ENCODE measurements around the gene SLC39A9. TPM values are rescaled to one million over a fixed set of nuclear protein-coding genes. Genes with fewer than 3 reads are reported as not detected.
A peak's percentile ranks its signal among the peaks of the same experiment; 100 is the strongest.

The SLC39A9 gene
- total and polyA plus RNA-seq, 2 donors (not counting 1 experiment from before 2014, with no cell fraction given), result 18.4 to 59.1 TPM

DNA sequence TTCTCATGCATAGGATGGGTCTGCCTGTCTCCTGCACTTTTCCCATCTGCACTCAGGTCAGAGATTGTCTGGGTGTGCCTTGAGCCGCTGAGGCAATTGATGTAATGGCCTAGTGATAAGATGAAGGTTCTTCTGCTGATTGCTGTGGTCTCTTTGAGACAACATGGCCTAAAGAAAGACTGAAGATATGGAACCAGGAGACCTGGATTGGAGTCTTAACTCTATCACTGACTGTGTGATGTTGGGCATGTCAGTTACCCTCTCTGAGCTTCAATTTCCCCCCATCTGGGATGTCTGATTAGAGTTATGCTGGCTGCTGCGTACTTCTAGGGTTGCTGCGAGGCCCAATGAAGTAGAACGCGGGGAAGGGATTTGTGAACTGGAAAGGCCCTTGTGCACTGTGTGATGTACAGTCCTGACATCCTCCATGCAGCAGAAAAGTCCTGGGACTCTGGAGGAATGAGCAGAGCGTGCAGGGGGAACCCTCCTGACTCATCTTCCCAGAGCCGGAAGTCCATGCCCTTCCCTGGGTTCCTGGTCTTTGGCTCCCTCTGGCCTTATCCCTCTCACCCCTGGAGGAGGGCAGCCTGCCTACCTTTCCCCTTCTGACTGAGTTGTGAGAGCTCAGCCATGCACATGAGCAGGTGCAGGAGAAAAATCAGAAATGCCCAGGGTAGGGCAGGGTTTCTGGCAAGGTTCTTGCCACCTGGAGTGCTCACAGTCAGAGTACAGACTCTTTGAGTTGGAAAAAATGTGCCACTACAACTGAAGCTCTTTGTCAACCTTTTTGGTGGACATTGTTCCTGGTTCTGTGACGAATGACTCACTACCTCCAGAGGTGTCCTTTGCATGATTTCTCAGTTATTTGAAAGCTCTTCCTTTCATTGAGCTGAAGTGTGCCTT is 107.1 kb downstream of the SLC39A9 start:
- Histone ChIP-seq H3K9me3 (ENCODE audit: control extremely low read depth in 1 of 3, control insufficient read depth in 2 of 3, insufficient read depth in 1 of 3, low read length in 2 of 3) (no peaks in the 10 kb centered on the region), H3K4me2 (replicated peaks; ENCODE audit: low read depth, low read length, poor library complexity, severe bottlenecking) (no peak overlapping the region), H3K79me2 (ENCODE audit: control insufficient read depth, insufficient read depth, low read length) (no peaks in the 10 kb centered on the region), H3K4me3 (ENCODE audit: control extremely low read depth in 1 of 5, extremely low read depth in 1 of 5, insufficient read depth in 1 of 5, low read depth in 2 of 5, low read length in 4 of 5) (no peak overlapping the region), H3K4me1 (ENCODE audit: control insufficient read depth in 2 of 2, insufficient read depth in 2 of 2, low read length in 2 of 2) (no peaks in the 10 kb centered on the region), H3K27ac (ENCODE audit: low read length in 2 of 2) (no peak overlapping the region), H4K20me1 (ENCODE audit: control insufficient read depth, insufficient read depth, low read length, poor library complexity, severe bottlenecking) (no peaks in the 10 kb centered on the region), H2AFZ (ENCODE audit: insufficient read depth, low read depth, low read length, poor library complexity, severe bottlenecking) (no peak overlapping the region), H3K27me3 (replicated peaks in 1 of 4; ENCODE audit: control extremely low read depth in 1 of 4, control insufficient read depth in 3 of 4, insufficient read depth in 4 of 4, low read length in 3 of 4) (peaks cover 0 to 8% (median 4%) of the 10 kb centered on the region in 4 experiments), H3K36me3 (replicated peaks in 1 of 2; ENCODE audit: control extremely low read depth in 1 of 2, control insufficient read depth in 1 of 2, extremely low read depth in 1 of 2, insufficient read depth in 2 of 2, low read length in 1 of 2) (no peaks in the 10 kb centered on the region), H3K9ac (ENCODE audit: low read length) (no peak overlapping the region)
- DNase-seq (no peak), ATAC-seq (ENCODE audit: low read depth) (peak; percentile 21)
- Mint-ChIP-seq H3K9me3 (ENCODE audit: insufficient read depth) (no peaks in the 10 kb centered on the region), H3K4me3 (no peak overlapping the region), H3K4me1 (no peaks in the 10 kb centered on the region), H3K27ac (no peak overlapping the region), H3K27me3 (peaks cover 19% of the 10 kb centered on the region)
- POLR2A ChIA-PET, result interaction anchor here (0.5 kb wide), 1 partner anchor 1394 kb away, joined by 3 read pairs; no protein-coding TSS in a partner anchor
- CTCF ChIA-PET, result interaction anchor here (2.0 kb wide), 1 partner anchor 8 kb away, joined by 5 read pairs; no protein-coding TSS in a partner anchor
- WGBS (ENCODE audit: insufficient coverage), result 97% methylated on average over 7 of the region's 8 CpGs
- intact Hi-C loops (cut with micrococcal nuclease), result no loop called here
- TF ChIP-seq EZH2 (IDR thresholded peaks at IDR 0.05; ENCODE audit: borderline replicate concordance, insufficient read depth, low read depth, low read length, poor library complexity, severe bottlenecking) (no peak), CTCF (IDR thresholded peaks at IDR 0.05) (no peak)

DNA sequence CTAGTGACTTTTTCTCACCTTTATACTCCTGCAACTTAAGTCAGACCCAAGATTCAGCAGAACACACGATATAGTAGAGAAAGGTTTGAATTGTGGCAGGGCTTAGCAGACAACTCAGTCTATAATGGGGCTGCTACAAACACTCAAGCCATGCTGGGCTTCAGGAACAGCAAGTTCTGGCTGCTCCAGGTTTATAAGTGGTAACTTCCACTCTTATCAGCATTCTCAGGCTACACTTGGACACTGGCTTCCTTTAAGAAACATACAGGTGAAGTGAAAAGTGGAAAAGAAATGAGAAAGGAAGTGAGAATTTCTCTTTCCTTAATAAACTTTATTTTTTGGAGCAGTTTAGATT is 107.7 kb downstream of the SLC39A9 start:
- no peaks in the 10 kb centered on the region for H3K4me1 ChIP-seq (ENCODE audit: control insufficient read depth in 2 of 2, insufficient read depth in 2 of 2, low read length in 2 of 2)
- H3K36me3 ChIP-seq (replicated peaks in 1 of 2; ENCODE audit: control extremely low read depth in 1 of 2, control insufficient read depth in 1 of 2, extremely low read depth in 1 of 2, insufficient read depth in 2 of 2, low read length in 1 of 2), result no peaks in the 10 kb centered on the region
- H2AFZ ChIP-seq (ENCODE audit: insufficient read depth, low read depth, low read length, poor library complexity, severe bottlenecking), result no peak overlapping the region
- peaks cover 0 to 8% (median 3%) of the 10 kb centered on the region in 4 experiments for H3K27me3 ChIP-seq (replicated peaks in 1 of 4; ENCODE audit: control extremely low read depth in 1 of 4, control insufficient read depth in 3 of 4, insufficient read depth in 4 of 4, low read length in 3 of 4)
- H3K4me2 ChIP-seq (replicated peaks; ENCODE audit: low read depth, low read length, poor library complexity, severe bottlenecking), result no peak overlapping the region
- ATAC-seq (ENCODE audit: low read depth), result no peak
- H3K79me2 ChIP-seq (ENCODE audit: control insufficient read depth, insufficient read depth, low read length), result no peaks in the 10 kb centered on the region
- no peaks in the 10 kb centered on the region for H3K9me3 ChIP-seq (ENCODE audit: control extremely low read depth in 1 of 3, control insufficient read depth in 2 of 3, insufficient read depth in 1 of 3, low read length in 2 of 3)
- Mint-ChIP-seq H3K27ac (no peak overlapping the region), H3K4me1 (no peaks in the 10 kb centered on the region), H3K9me3 (ENCODE audit: insufficient read depth) (no peaks in the 10 kb centered on the region), H3K27me3 (peaks cover 22% of the 10 kb centered on the region), H3K4me3 (no peak overlapping the region)
- WGBS (ENCODE audit: insufficient coverage), result no CpG with 5 or more reads among the region's 1 CpG
- TF ChIP-seq CTCF (IDR thresholded peaks at IDR 0.05) (no peak), EZH2 (IDR thresholded peaks at IDR 0.05; ENCODE audit: borderline replicate concordance, insufficient read depth, low read depth, low read length, poor library complexity, severe bottlenecking) (no peak)
- no peak overlapping the region for H3K4me3 ChIP-seq (ENCODE audit: control extremely low read depth in 1 of 5, extremely low read depth in 1 of 5, insufficient read depth in 1 of 5, low read depth in 2 of 5, low read length in 4 of 5)
- no peak overlapping the region for H3K27ac ChIP-seq (ENCODE audit: low read length in 2 of 2)
- POLR2A ChIA-PET, result no interaction called here
- CTCF ChIA-PET, result interaction anchor here (2.0 kb wide), 1 partner anchor 8 kb away, joined by 5 read pairs; no protein-coding TSS in a partner anchor
- no peaks in the 10 kb centered on the region for H4K20me1 ChIP-seq (ENCODE audit: control insufficient read depth, insufficient read depth, low read length, poor library complexity, severe bottlenecking)
- no peak for DNase-seq
- intact Hi-C loops (cut with micrococcal nuclease), result no loop called here
- no peak overlapping the region for H3K9ac ChIP-seq (ENCODE audit: low read length)

Measured in B cell (primary cell).